22Rv1 (cell line): ENCODE measurements around the gene SASH1.

Experiments used
- H3K27ac ChIP-seq: fragments of 450-650 bp; 2 replicates; pipeline ENCODE4 v1.5.1; 2017
- CTCF ChIP-seq: fragments of 450-650 bp; IDR thresholded peaks from 2 replicates; pipeline ENCODE4 v1.5.1; 2017; ENCODE audit warnings: mild to moderate bottlenecking
- ZFX ChIP-seq: fragments of 450-650 bp; IDR thresholded peaks from 2 replicates; pipeline ENCODE4 v1.6.1; 2017; ENCODE audit warnings: antibody characterized with exemption, borderline replicate concordance

SASH1 gene

GRCh38 chr6:148395583-148396101, 53.0 kb downstream of the SASH1 start:
- no peak for TF ChIP-seq ZFX
- no peak for TF ChIP-seq CTCF
- no peak overlapping the region for H3K27ac ChIP-seq

GRCh38 chr6:148396411-148396810, 53.8 kb downstream of the SASH1 start:
- H3K27ac ChIP-seq, result no peak overlapping the region
- TF ChIP-seq CTCF, result no peak
- TF ChIP-seq ZFX, result no peak

- TF ChIP-seq ZFX (no peak), CTCF (no peak)
- no peak overlapping the region for H3K27ac ChIP-seq
These were observed 54.3 kb downstream of the SASH1 start for GRCh38 chr6:148396926-148397325.

- TF ChIP-seq CTCF (no peak), ZFX (no peak)
These were observed 55.6 kb downstream of the SASH1 start for GRCh38 chr6:148398244-148398643.

GRCh38 chr6:148398678-148399077, 56.0 kb downstream of the SASH1 start:
- no peak overlapping the region for H3K27ac ChIP-seq
- TF ChIP-seq ZFX (no peak), CTCF (no peak)

More at GRCh38 chr6:148398244-148398643, 55.6 kb downstream of the SASH1 start:
- H3K27ac ChIP-seq, result no peak overlapping the region

- no peak for TF ChIP-seq CTCF
- TF ChIP-seq ZFX, result no peak
- H3K27ac ChIP-seq, result no peak overlapping the region
These were observed 58.9 kb downstream of the SASH1 start for GRCh38 chr6:148401571-148401970.

- no peak for TF ChIP-seq CTCF
- no peak for TF ChIP-seq ZFX
These were observed 61.9 kb downstream of the SASH1 start for GRCh38 chr6:148404456-148405054.

More at GRCh38 chr6:148404456-148405054, 61.9 kb downstream of the SASH1 start:
- H3K27ac ChIP-seq, result no peak overlapping the region
